Measurements from ENCODE around the gene TMEM132C.

Gene TMEM132C

GRCh38 chr12:128729628-128730121 lies 462.7 kb downstream of the TMEM132C start:
- DNase-seq = no peak

GRCh38 chr12:128734371-128734770 lies 467.4 kb downstream of the TMEM132C start:
- no peak for DNase-seq

- DNase-seq = no peak
These were observed 470.5 kb downstream of the TMEM132C start for GRCh38 chr12:128737292-128737966.

GRCh38 chr12:128743916-128744315 lies 476.9 kb downstream of the TMEM132C start:
- no peak for DNase-seq

- DNase-seq = no peak
These were observed 479.1 kb downstream of the TMEM132C start for GRCh38 chr12:128745772-128746689.

GRCh38 chr12:128747441-128747840 lies 480.5 kb downstream of the TMEM132C start:
- no peak for DNase-seq

- no peak for DNase-seq
These were observed 485.4 kb downstream of the TMEM132C start for GRCh38 chr12:128752386-128752785.

GRCh38 chr12:128753438-128753837 lies 486.5 kb downstream of the TMEM132C start:
- DNase-seq = no peak

GRCh38 chr12:128754275-128754674 lies 487.3 kb downstream of the TMEM132C start:
- DNase-seq = no peak

GRCh38 chr12:128755566-128755965 lies 488.6 kb downstream of the TMEM132C start:
- DNase-seq = no peak

Measured in fibroblast of skin of right quadriceps (primary cell).